Measurements from ENCODE around the gene GLDN.
"Not testable (repeated sequence)": the region's sequence is repeated elsewhere in the genome, so short reads cannot be mapped to it uniquely, and the experiment has no call there.

Gene GLDN

GRCh38 chr15:51390241-51390965, 48.9 kb downstream of the GLDN start:
- DNase-seq, result no peak

GRCh38 chr15:51390966-51391422, 49.5 kb downstream of the GLDN start:
- no peak for DNase-seq

GRCh38 chr15:51396921-51397320, 55.5 kb downstream of the GLDN start:
- no peak for DNase-seq

GRCh38 chr15:51398626-51399025, 57.2 kb downstream of the GLDN start:
- DNase-seq, result no peak

- no peak for DNase-seq
These were observed 59.8 kb downstream of the GLDN start for GRCh38 chr15:51401051-51401780.

GRCh38 chr15:51401872-51402517, 60.5 kb downstream of the GLDN start:
- no peak for DNase-seq

GRCh38 chr15:51403072-51403878, 61.8 kb downstream of the GLDN start:
- no peak for DNase-seq

- no peak for DNase-seq
These were observed 62.7 kb downstream of the GLDN start for GRCh38 chr15:51403946-51404695.

GRCh38 chr15:51405693-51406523, 64.5 kb downstream of the GLDN start:
- no peak for DNase-seq

- no peak for DNase-seq
These were observed 72.9 kb downstream of the GLDN start for GRCh38 chr15:51414256-51414860.

GRCh38 chr15:51416129-51416528, 74.7 kb downstream of the GLDN start:
- DNase-seq, result no peak

GRCh38 chr15:51423040-51423439, 81.6 kb downstream of the GLDN start:
- DNase-seq, result not testable (repeated sequence)

- no peak for DNase-seq
These were observed 83.3 kb downstream of the GLDN start for GRCh38 chr15:51424780-51425179.

GRCh38 chr15:51425517-51426040, 84.1 kb downstream of the GLDN start:
- no peak for DNase-seq

GRCh38 chr15:51438526-51438925, 97.1 kb downstream of the GLDN start:
- DNase-seq, result no peak

- DNase-seq, result no peak
These were observed 101.9 kb downstream of the GLDN start for GRCh38 chr15:51443282-51443914.

- DNase-seq, result no peak
These were observed 102.7 kb downstream of the GLDN start for GRCh38 chr15:51444112-51444511.

- no peak for DNase-seq
These were observed 103.4 kb downstream of the GLDN start for GRCh38 chr15:51444807-51445206.

GRCh38 chr15:51446029-51446744, 104.7 kb downstream of the GLDN start:
- not testable (repeated sequence) for DNase-seq

Measured in stimulated activated CD4-positive, alpha-beta T cell treated with anti-CD3 and anti-CD28 coated beads, Interleukin-1b, Interleukin-23, amount 100 ng/mL, for 48 hours (primary cell).